GM19025 (cell line): ENCODE measurements around the gene ATMIN.

Experiments
- ATAC-seq: cut with Tn5 transposase; IDR thresholded peaks from one replicate; pipeline ENCODE4 v1.9.1; 2021; ENCODE audit warnings: mild to moderate bottlenecking, low read depth, moderate library complexity; ENCODE audit not compliant: unreplicated experiment

ATMIN gene

GRCh38 chr16:81004646-81005353 lies 30.8 kb upstream of the ATMIN start:
- ATAC-seq = no peak

- ATAC-seq = no peak
These were observed 30.0 kb upstream of the ATMIN start for GRCh38 chr16:81005610-81006161.

GRCh38 chr16:81006211-81006812 lies 29.3 kb upstream of the ATMIN start:
- peak; percentile 25 for ATAC-seq

- peak; percentile 80 for ATAC-seq
These were observed 28.6 kb upstream of the ATMIN start, which contains the start of the genes CENPN and CMC2 for GRCh38 chr16:81006813-81007695. CENPN (plus strand) TSS chr16:81007214; CDS start chr16:81011940, 4,726 bp downstream. CMC2 (minus strand) TSS chr16:81006885; CDS start chr16:80997394, 9,491 bp downstream.

- ATAC-seq = no peak
These were observed 27.2 kb upstream of the ATMIN start for GRCh38 chr16:81008505-81008789.

GRCh38 chr16:81012974-81013373 lies 22.7 kb upstream of the ATMIN start:
- ATAC-seq = no peak

GRCh38 chr16:81014672-81015071 lies 21.0 kb upstream of the ATMIN start:
- no peak for ATAC-seq

- ATAC-seq = no peak
These were observed 17.1 kb upstream of the ATMIN start for GRCh38 chr16:81018496-81018895.

GRCh38 chr16:81026429-81026828 lies 9.2 kb upstream of the ATMIN start:
- ATAC-seq = no peak

- ATAC-seq = no peak
These were observed 5.6 kb upstream of the ATMIN start for GRCh38 chr16:81029930-81030604.

- peak; percentile 50 for ATAC-seq
These were observed 521 bp downstream of the ATMIN start for GRCh38 chr16:81035975-81036750.

- ATAC-seq = no peak
These were observed 1.2 kb downstream of the ATMIN start for GRCh38 chr16:81036751-81037350.

GRCh38 chr16:81040131-81040530 lies 4.5 kb downstream of the ATMIN start:
- ATAC-seq = no peak

- no peak for ATAC-seq
These were observed 5.2 kb downstream of the ATMIN start for GRCh38 chr16:81040842-81041241.

GRCh38 chr16:81041696-81042095 lies 6.1 kb downstream of the ATMIN start:
- no peak for ATAC-seq

GRCh38 chr16:81042821-81043220 lies 7.2 kb downstream of the ATMIN start:
- ATAC-seq = no peak

- ATAC-seq = no peak
These were observed 18.1 kb downstream of the ATMIN start for GRCh38 chr16:81053761-81054160.

GRCh38 chr16:81060576-81061306 lies 25.1 kb downstream of the ATMIN start:
- no peak for ATAC-seq

- ATAC-seq = no peak
These were observed 25.6 kb downstream of the ATMIN start for GRCh38 chr16:81061307-81061640.
